Body of pancreas (tissue), 4 donors: ENCODE results near the gene ABCC10. TPM values are rescaled to one million over a fixed set of nuclear protein-coding genes. Genes with fewer than 3 reads are reported as not detected.

Experiments
- ATAC-seq: fragments of 150-250 bp; one replicate; pipeline ENCODE4 v1.9.1; 2016
- DNase-seq, 4 donors: peaks; one replicate each; pipeline ENCODE4 v3.0.0-alpha.2; 2019
- H3K27ac ChIP-seq, 4 donors: fragments of 200-600 bp; sonication (generic); 1 replicate in 3 of 4; 2 replicates in 1 of 4; pipeline versions ENCODE4 v1.5.1 to v1.6.1; 2016 to 2019; ENCODE audit warnings: mild to moderate bottlenecking in 1 of 4, mixed read lengths in 1 of 4, moderate library complexity in 1 of 4
- H3K27me3 ChIP-seq, 2 donors: fragments of 200-600 bp; sonication (generic); one replicate each; pipeline ENCODE4 v1.6.0; 2016; ENCODE audit warnings: mild to moderate bottlenecking in 1 of 2
- H3K36me3 ChIP-seq, 2 donors: fragments of 200-600 bp; sonication (generic); replicated peaks in 1 of 2; 2 replicates each; pipeline ENCODE4 v1.5.1; 2016; ENCODE audit warnings: low read depth in 2 of 2; ENCODE audit not compliant: insufficient read depth in 1 of 2
- H3K4me1 ChIP-seq: fragments of 200-600 bp; sonication (generic); one replicate; pipeline ENCODE4 v1.6.0; 2016
- H3K4me3 ChIP-seq, 2 donors: fragments of 200-600 bp; sonication (generic); 1 replicate in 1 of 2; 2 replicates in 1 of 2; pipeline ENCODE4 v1.5.1; 2016 to 2019
- H3K9me3 ChIP-seq, 3 donors: fragments of 200-600 bp; sonication (generic); 1 replicate in 2 of 3; 2 replicates in 1 of 3; pipeline ENCODE4 v1.5.1; 2016
- POLR2A ChIP-seq, 3 donors: fragments of 450-650 bp; IDR thresholded peaks; one replicate each; pipeline ENCODE4 v1.6.1; 2016; ENCODE audit warnings: antibody characterized with exemption in 3 of 3, mild to moderate bottlenecking in 2 of 3
- WGBS, 2 donors: methylation state at CpG; one replicate each; pipeline ENCODE4 v1.1.5; 2017; 5-methylcytosine and 5-hydroxymethylcytosine counted together
- intact Hi-C: fragments of 100-400 bp; cut with DNase I; formaldehyde crosslinking; loops from one replicate; pipeline ENCODE4 v1.15.1; 2023
- total RNA-seq, 2 donors: library from RNA; depleted of rRNA; stranded (reverse); fragments of >200 nt; gene quantifications; one replicate each; pipeline ENCODE4 v1.1.0, GENCODE V29; 2016
- TF ChIP-seq, protein P1 (sequence below), 7 experiments: fragments of 450-650 bp in 4 of 7; fragments of 200-600 bp in 3 of 7; sonication (generic) in 3 of 7; IDR thresholded peaks; one replicate each; pipeline ENCODE4 v1.5.1; 2016 to 2019; ENCODE audit warnings: antibody characterized with exemption in 7 of 7

The ABCC10 gene
- total RNA-seq, 2 donors from 2014 or later = 17.1 to 44.5 TPM

GRCh38 chr6:43467752-43468151, 40.4 kb downstream of the ABCC10 start:
- Histone ChIP-seq H3K9me3 (no peaks in the 10 kb centered on the region), H3K27me3 (no peaks in the 10 kb centered on the region), H3K27ac (no peak overlapping the region), H3K4me1 (no peaks in the 10 kb centered on the region), H3K36me3 (no peaks in the 10 kb centered on the region), H3K4me3 (no peak overlapping the region)
- 73 to 82% methylated on average over 4 of the region's 4 CpGs for WGBS, 2 donors
- ATAC-seq = no peak
- intact Hi-C loops = no loop called here
- DNase-seq = no peak
- TF ChIP-seq, protein P1, sequence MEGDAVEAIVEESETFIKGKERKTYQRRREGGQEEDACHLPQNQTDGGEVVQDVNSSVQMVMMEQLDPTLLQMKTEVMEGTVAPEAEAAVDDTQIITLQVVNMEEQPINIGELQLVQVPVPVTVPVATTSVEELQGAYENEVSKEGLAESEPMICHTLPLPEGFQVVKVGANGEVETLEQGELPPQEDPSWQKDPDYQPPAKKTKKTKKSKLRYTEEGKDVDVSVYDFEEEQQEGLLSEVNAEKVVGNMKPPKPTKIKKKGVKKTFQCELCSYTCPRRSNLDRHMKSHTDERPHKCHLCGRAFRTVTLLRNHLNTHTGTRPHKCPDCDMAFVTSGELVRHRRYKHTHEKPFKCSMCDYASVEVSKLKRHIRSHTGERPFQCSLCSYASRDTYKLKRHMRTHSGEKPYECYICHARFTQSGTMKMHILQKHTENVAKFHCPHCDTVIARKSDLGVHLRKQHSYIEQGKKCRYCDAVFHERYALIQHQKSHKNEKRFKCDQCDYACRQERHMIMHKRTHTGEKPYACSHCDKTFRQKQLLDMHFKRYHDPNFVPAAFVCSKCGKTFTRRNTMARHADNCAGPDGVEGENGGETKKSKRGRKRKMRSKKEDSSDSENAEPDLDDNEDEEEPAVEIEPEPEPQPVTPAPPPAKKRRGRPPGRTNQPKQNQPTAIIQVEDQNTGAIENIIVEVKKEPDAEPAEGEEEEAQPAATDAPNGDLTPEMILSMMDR (IDR thresholded peaks at IDR 0.05) = no peak
- TF ChIP-seq POLR2A (IDR thresholded peaks at IDR 0.05) = no peak

DNA sequence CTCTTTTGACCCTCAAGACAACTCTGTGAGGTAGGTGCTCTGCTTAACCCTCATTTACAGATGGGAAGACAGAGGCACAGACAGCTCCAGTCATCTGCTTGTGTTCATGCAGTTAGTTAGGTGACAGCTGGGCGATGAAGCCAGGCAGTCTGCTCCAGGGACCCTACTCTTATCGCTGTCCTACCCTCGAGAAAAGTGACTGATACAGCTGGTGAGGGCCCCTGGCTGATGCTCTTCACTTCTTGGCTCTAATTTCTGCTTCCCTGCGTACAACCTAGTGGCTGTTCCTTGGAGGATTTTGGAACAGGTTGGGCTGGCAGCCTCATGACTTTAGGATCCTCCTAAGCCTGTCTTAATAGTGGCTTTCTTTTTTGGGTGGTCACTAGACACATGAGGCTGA, 40.9 kb downstream of the ABCC10 start:
- H3K27me3 ChIP-seq = no peaks in the 10 kb centered on the region
- no peak for TF ChIP-seq POLR2A (IDR thresholded peaks at IDR 0.05)
- TF ChIP-seq, protein P1 (IDR thresholded peaks at IDR 0.05) = no peak
- H3K36me3 ChIP-seq = no peaks in the 10 kb centered on the region
- WGBS, 2 donors = 74 to 81% methylated on average over 4 of the region's 4 CpGs
- H3K27ac ChIP-seq = no peak overlapping the region
- no peak for ATAC-seq
- H3K4me1 ChIP-seq = no peaks in the 10 kb centered on the region
- DNase-seq = no peak
- H3K9me3 ChIP-seq = no peaks in the 10 kb centered on the region
- intact Hi-C loops = no loop called here
- H3K4me3 ChIP-seq = no peak overlapping the region

DNA sequence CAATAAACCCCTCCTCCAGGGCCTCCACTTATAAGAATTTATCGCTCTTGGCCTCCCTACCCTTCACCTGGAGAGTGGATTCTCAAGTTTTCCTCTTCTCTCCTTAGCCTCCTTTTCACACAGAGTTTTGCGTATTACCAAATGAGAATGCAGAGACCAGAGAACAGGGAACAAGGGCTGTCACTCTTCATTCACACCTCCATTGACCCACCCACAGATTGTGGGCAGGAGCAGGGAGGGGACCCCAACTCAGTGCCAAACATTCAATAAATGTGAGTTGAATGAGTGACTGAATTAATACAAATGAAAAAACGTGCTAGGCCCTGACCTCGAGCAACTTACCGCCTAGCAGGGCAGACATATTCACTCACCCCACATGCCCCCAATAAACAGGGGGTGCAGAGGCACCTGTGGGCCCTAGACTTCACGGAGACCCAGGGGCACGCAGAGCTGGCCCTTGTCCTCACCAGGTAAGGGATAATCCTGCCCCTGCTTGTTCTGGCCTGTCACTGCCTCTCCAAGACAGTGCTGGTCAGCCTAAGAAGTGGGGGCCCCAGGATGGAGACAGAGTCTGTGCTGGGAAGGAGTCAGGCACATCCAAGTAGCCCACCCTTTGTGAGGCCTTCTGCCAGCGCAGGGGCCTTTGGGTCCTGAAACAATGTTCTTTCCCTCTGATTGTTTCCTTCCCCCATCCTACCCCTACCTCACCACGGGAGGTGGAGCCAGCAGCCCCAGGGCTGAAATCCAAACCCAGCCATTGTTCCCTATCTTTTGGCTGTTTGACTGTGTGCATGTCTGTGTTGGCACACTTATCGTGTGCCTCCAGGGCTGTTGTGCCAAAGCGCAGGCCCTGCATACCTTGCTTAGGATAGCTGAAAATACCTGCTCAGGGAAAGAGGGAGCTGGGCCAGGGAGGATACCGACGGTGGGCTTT, 41.7 kb downstream of the ABCC10 start:
- intact Hi-C loops = no loop called here
- TF ChIP-seq, protein P1 (IDR thresholded peaks at IDR 0.05) = no peak
- no peak for TF ChIP-seq POLR2A (IDR thresholded peaks at IDR 0.05)
- no peak overlapping the region for H3K27ac ChIP-seq
- ATAC-seq = no peak
- no peaks in the 10 kb centered on the region for H3K27me3 ChIP-seq
- H3K4me3 ChIP-seq = no peak overlapping the region
- DNase-seq = peak in 2 of 4 donors; percentile 14 to 29
- 51 to 61% methylated on average over 12 to 13 of the region's 13 CpGs for WGBS, 2 donors
- no peaks in the 10 kb centered on the region for H3K9me3 ChIP-seq
- H3K4me1 ChIP-seq = no peaks in the 10 kb centered on the region
- no peaks in the 10 kb centered on the region for H3K36me3 ChIP-seq

- no peaks in the 10 kb centered on the region for H3K9me3 ChIP-seq
- H3K4me3 ChIP-seq = no peak overlapping the region
- H3K36me3 ChIP-seq = no peaks in the 10 kb centered on the region
- intact Hi-C loops = no loop called here
- DNase-seq (no peak), ATAC-seq (no peak)
- no peak overlapping the region for H3K27ac ChIP-seq
- no peak for TF ChIP-seq POLR2A (IDR thresholded peaks at IDR 0.05)
- TF ChIP-seq, protein P1 (IDR thresholded peaks at IDR 0.05) = no peak
- 87 to 90% methylated on average over 7 of the region's 7 CpGs for WGBS, 2 donors
- H3K27me3 ChIP-seq = no peaks in the 10 kb centered on the region
- H3K4me1 ChIP-seq = no peaks in the 10 kb centered on the region
These were observed 42.6 kb downstream of the ABCC10 start for GRCh38 chr6:43469947-43470346.
